Loucy (cell line): ENCODE data around the gene SF3B4.

ENCODE experiments used
- CTCF ChIP-seq: fragments of 200-600 bp; sonication (generic); conservative IDR thresholded peaks from 2 replicates; pipeline ENCODE4 v1.5.1; 2014; ENCODE audit warnings: mild to moderate bottlenecking, antibody characterized with exemption, low read length
- EZH2phosphoT487 ChIP-seq: fragments of 200-600 bp; IDR thresholded peaks from 2 replicates; pipeline ENCODE4 v1.6.1; 2018; ENCODE audit warnings: antibody characterized with exemption, mild to moderate bottlenecking, moderate library complexity, borderline replicate concordance

- TF ChIP-seq CTCF, result no peak
- no peak for TF ChIP-seq EZH2phosphoT487
Measured at GRCh38 chr1:149928401-149928724, 760 bp upstream of the SF3B4 start.
